GM13976 (cell line): ENCODE results near the gene HAPLN3.

Experiments used
- DNase-seq: peaks from one replicate; pipeline ENCODE4 v3.0.0; 2012; ENCODE audit warnings: low spot score
- in situ Hi-C: fragments of 300-500 bp; cut with MboI; formaldehyde crosslinking; loops from one replicate; pipeline ENCODE4 v1.12.0; 2022; ENCODE audit warnings: low sequenced_read_pairs, mixed read lengths, inconsistent platforms; ENCODE audit not compliant: unreplicated experiment
- TF ChIP-seq, protein P1 (sequence below): IDR thresholded peaks from 2 replicates; pipeline ENCODE4 v1.5.1; 2012; ENCODE audit warnings: borderline replicate concordance, mild to moderate bottlenecking; ENCODE audit not compliant: insufficient read depth; ENCODE audit errors: extremely low read depth, missing control alignments, control extremely low read depth

HAPLN3 gene

DNA sequence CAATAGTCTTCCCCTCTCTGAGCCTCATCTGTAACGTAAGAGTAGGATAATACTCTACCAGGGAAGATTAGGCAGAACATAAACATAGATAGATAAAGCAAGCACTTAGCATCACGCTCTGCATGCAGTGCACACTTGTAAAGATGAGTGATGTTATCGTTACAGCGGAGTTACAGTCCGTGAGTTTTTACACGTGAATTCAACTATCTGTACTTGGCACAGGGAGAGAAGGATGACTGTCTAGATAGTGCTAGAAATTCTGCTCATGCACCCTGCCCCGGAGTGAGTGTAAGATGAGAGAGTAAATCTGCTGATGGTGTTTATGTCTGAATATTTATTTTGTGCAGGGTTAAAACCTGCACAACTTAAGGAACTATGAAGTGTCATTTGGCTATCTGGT lies 35.8 kb downstream of the HAPLN3 start:
- in situ Hi-C loops: no loop called here
- no peak for DNase-seq
- TF ChIP-seq, protein P1, sequence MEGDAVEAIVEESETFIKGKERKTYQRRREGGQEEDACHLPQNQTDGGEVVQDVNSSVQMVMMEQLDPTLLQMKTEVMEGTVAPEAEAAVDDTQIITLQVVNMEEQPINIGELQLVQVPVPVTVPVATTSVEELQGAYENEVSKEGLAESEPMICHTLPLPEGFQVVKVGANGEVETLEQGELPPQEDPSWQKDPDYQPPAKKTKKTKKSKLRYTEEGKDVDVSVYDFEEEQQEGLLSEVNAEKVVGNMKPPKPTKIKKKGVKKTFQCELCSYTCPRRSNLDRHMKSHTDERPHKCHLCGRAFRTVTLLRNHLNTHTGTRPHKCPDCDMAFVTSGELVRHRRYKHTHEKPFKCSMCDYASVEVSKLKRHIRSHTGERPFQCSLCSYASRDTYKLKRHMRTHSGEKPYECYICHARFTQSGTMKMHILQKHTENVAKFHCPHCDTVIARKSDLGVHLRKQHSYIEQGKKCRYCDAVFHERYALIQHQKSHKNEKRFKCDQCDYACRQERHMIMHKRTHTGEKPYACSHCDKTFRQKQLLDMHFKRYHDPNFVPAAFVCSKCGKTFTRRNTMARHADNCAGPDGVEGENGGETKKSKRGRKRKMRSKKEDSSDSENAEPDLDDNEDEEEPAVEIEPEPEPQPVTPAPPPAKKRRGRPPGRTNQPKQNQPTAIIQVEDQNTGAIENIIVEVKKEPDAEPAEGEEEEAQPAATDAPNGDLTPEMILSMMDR: no peak

DNA sequence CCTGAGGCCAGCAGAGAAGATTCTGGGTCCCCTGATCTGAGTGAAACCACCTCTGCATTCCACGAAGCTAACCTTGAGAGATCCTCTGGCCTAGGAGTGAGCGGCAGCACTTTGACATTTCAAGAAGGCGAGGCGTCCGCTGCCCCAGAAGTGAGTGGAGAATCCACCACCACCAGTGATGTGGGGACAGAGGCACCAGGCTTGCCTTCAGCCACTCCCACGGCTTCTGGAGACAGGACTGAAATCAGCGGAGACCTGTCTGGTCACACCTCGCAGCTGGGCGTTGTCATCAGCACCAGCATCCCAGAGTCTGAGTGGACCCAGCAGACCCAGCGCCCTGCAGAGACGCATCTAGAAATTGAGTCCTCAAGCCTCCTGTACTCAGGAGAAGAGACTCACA lies 36.4 kb downstream of the HAPLN3 start:
- in situ Hi-C loops: no loop called here

DNA sequence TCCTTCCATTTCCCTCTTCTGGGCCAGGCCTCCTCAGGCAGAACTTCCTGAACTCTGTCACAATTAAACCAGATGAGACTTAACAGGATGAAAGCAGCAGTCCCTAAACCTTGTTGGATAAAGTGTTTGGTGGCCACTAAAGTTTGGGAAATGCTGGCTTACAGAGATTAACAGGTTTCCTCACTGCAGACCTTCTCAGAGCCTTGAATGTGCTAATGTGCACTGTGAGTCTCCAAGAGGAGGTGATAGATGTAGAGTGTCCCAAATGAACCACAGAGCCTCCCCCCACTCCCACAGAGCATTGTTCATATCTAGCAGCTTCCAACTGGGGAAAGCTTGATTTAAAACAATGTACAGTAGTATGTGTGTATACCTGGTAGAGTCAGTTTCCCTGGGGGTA lies 42.9 kb downstream of the HAPLN3 start:
- in situ Hi-C loops: no loop called here
- TF ChIP-seq, protein P1: no peak
- DNase-seq: no peak

More for the DNA sequence above, 36.4 kb downstream of the HAPLN3 start:
- DNase-seq: no peak
- TF ChIP-seq, protein P1: no peak

DNA sequence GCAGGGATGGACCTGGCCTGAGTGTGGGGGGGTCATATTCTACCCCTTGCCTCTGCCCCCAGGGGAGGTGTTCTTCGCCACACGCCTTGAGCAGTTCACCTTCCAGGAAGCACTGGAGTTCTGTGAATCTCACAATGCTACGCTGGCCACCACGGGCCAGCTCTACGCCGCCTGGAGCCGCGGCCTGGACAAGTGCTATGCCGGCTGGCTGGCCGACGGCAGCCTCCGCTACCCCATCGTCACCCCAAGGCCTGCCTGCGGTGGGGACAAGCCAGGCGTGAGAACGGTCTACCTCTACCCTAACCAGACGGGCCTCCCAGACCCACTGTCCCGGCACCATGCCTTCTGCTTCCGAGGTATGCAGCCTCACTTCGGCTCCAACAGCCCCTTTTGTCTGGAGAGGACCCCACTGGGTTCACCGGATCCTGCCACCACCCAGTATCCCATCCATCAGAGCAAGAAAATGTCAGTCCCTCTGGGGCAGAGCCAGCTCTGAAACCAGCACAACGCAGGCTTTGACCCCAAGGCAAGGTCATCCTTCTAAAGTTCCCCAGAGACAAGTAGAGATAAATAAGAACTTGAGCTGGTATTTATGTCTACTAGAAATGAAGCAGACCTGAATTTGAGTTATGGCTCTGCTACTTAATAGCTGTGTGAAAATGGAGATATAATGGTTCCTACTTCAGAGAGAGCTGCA lies 45.8 kb downstream of the HAPLN3 start:
- TF ChIP-seq, protein P1: no peak
- no peak for DNase-seq
- in situ Hi-C loops: no loop called here

DNA sequence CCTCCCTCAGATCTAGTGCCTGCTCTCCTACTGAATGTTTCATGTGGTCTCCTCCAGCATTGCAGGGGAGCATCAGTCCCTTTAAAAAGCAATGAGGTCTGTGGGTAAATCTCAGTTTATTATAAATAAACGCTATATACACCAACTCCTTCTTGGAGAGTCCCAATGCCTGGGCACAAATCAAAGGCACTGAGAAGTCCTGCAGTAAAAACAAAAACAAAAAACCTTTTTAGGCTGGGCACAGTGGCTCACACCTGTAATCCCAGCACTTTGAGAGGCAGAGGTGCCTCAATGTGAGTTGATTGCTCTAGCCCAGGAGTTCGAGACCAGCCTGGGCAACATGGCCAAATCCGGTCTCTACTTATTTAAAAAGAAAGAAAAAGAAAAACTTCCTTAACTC lies 47.1 kb downstream of the HAPLN3 start:
- in situ Hi-C loops: no loop called here
- TF ChIP-seq, protein P1: no peak

DNA sequence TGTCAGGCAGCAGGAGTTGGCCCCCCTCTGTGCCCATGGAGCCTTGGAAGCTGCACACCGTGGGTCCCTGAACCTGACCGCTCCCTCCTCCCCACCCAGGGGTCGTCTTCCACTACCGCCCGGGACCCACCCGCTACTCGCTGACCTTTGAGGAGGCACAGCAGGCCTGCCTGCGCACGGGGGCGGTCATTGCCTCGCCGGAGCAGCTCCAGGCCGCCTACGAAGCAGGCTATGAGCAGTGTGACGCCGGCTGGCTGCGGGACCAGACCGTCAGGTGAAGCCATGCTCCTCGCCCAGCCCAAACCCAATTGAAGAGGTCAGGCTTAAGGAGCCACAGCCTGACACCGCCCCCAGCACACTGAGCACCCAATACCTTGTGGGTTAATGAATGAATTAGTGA lies 48.2 kb downstream of the HAPLN3 start:
- TF ChIP-seq, protein P1: no peak
- no peak for DNase-seq
- in situ Hi-C loops: no loop called here

More for the DNA sequence above, 47.1 kb downstream of the HAPLN3 start:
- DNase-seq: no peak
